HG02798 (cell line): Measurements from ENCODE around the gene CACNB2.
"Not testable (repeated sequence)": the region's sequence is repeated elsewhere in the genome, so short reads cannot be mapped to it uniquely, and the experiment has no call there.

ENCODE experiments used
- ATAC-seq: cut with Tn5 transposase; IDR thresholded peaks from one replicate; pipeline ENCODE4 v1.9.1; 2021; ENCODE audit warnings: mild to moderate bottlenecking; ENCODE audit not compliant: unreplicated experiment, poor library complexity

Gene CACNB2

DNA sequence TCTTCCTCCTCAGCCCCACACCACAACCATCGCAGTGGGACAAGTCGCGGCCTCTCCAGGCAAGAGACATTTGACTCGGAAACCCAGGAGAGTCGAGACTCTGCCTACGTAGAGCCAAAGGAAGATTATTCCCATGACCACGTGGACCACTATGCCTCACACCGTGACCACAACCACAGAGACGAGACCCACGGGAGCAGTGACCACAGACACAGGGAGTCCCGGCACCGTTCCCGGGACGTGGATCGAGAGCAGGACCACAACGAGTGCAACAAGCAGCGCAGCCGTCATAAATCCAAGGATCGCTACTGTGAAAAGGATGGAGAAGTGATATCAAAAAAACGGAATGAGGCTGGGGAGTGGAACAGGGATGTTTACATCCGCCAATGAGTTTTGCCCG lies 399.1 kb downstream of the CACNB2 start:
- ATAC-seq = no peak

DNA sequence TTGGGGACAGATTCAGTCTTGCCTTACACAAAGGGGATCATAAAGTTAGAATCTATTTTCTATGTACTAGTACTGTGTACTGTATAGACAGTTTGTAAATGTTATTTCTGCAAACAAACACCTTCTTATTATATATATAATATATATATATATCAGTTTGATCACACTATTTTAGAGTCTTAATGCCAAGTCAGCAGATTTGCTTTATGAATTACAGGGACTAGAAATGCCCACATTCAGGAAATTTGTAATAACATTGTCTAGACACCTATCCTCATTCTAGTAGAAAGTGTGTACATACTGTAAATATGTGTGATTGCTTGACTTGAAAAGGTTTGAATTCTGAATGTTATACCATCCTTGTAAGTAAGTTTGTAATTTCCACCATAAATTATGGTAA lies 400.0 kb downstream of the CACNB2 start:
- ATAC-seq = no peak

DNA sequence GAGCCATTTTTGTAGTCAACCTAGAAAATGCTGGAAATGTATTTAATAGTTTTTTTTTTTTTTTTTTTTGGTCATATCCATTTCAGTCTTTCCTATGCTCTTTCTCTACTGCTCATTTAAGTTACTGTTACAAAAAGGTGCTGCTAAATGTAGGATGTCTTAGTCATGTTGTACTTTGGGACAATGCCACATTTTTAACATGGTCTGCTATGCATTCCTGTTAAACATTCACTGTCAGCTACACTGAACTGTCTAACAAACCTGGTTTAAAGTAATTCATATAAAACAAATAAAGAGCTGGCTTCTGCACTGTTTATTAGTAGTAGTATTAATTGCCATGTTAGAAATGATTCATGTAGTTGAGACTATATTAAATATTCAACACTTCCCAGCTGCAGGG lies 402.6 kb downstream of the CACNB2 start:
- no peak for ATAC-seq

DNA sequence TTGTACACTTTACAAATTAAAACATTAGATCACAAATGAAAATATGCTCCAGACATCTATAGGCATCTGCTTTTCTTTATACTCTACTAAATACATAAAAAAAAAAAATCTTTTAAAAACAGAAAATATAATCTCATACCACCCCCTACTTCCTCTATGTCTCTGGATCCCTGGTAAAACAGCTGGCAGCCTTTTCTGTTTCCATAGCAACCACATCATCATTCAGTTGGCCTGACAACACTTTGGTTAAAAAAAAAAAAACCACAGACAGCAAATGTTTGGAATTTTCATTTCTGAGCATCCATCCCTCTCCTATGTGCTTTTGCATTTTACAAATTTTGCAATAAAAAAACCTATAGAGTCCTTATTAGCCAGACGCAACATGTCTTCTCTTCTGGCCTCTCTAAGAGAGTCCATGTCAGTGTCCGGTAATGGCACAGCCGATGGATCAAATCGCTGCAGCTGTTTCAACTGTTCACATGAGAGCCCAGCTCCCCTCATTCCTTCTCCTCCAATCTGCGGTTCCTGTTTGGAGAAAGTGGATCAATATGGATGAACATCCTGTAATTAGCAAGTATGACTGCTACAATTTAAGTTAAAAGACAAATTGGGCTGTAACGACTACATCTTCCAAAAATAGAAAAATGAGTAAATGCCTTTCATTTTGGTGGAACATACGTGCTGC lies 405.5 kb downstream of the CACNB2 start:
- no peak for ATAC-seq

DNA sequence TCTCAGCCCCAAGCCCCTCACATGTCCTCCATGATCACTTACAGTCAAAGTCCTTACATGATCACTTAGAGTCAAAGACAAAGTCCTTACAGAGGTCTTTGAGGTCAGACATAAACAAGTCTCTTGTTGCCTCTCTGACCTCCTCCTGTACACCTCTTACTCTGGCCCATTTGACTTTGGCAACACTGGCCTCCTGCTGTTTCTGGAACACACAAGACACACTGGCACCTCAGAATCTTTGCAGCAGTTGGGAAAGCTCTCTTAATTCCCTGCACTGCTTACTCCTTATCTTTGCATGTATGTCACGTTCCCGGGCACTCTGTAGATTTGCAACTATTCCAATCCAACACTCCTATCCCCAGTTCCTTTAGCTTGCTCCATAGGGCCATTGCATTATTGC lies 408.9 kb downstream of the CACNB2 start:
- no peak for ATAC-seq

DNA sequence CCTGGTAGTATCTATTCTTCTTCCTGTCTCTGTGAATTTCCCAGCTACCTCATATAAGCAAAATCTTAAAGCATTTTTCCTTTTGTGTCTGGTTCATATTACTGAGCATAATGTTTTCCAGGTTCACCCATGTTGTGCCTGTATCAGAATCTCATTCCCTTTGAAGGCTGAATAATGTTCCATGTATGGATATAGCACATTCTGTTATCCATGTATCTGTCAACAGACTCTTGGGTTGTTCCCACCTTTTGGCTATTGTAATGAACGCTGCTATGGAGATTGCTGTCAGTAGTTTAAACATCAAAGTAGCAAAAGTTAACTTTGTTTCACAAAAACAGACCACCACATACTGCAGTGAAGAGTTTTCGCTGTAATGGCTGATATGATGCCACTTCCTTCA lies 411.2 kb downstream of the CACNB2 start:
- no peak for ATAC-seq

DNA sequence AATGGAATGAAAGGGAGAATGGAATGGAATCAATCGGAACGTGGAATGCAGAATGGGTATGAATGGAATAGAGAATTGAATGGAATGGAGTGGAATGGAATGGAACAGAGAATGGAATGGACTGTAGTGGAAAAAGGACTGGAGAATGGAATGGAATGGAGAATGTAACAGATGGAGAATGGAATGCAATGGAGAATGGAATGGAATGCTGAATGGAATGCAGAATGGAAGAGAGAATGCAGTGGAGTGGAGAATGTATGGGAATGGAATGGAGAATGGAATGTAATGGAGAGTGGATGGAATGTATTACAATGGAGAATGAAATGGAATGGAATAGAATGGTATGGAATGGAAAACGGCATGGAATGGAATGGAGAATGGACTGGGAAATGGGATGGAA lies 414.3 kb downstream of the CACNB2 start:
- no peak for ATAC-seq

DNA sequence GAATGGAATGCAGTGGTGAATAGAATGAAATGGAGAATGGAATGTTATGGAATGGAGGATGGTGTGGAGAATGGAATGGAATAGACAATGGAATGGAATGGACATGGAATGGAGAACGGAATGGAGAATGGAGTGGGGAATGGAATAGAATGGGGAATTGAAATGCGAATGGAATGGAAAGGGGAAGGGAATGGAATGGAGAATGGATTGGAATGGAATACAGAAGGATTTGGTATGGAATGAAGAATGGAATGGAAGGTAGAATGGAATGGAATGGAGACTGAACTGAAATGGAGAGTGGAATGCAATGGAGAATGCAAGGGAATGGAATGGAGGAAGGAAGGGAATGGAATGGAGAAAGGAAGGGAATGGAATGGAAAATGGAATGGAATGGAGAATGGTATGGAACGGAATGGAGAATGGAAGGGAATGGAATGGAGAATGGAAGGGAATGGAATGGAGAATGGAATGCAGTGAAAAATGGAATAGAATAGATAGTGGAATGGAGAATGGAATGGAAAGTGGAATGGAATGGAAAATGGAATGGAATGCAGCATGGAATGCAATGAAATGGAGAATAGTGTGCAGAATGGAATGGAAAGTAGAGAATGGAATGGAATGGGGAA lies 416.4 kb downstream of the CACNB2 start:
- ATAC-seq = no peak

DNA sequence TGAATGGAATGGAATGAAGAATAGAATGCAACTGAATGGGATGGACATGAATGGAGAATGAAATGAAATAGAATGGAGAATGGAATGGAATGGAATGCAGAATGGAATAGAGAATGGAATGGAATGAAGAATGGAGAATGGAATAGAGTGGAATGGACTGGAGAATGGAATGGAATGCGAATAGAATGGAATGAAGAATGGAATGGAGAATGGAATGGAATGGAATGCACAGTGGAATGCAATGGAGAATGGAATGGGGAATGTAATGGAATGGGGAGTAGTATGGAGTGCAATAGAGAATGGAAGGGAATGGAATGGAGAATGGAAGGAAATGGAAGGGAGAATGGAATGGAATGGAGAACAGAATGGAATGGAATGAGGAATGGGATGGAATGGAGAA lies 417.7 kb downstream of the CACNB2 start:
- no peak for ATAC-seq

DNA sequence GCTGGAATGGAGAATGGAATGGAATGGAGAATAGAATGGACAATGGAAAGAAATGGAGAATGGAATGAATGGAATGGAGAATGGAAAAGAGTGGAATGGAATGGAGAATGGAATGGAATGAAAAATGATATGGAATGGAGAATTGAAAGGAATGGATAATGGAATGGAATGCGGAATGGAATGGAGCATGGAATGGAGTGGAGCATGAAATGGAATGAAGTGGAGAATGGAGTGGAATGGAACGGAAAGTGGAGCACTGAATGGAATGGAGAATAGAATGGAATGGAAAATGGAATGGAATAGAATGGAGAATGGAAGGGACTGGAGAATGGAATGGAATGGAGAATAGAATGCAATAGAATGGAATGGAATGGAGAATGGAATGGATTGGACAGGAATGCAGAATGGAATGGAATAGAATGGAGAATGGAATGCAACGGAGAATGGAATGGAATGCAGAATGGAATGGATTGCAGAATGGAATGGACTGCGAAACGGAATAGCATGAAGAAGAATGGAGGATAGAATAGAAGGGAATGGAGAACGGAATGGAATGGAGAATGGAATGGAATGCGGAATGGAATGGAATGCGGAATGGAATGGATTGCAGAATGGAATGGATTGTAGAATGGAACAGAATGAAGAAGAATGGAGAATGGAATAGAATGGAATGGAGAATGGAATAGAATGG lies 421.8 kb downstream of the CACNB2 start:
- ATAC-seq = no peak

DNA sequence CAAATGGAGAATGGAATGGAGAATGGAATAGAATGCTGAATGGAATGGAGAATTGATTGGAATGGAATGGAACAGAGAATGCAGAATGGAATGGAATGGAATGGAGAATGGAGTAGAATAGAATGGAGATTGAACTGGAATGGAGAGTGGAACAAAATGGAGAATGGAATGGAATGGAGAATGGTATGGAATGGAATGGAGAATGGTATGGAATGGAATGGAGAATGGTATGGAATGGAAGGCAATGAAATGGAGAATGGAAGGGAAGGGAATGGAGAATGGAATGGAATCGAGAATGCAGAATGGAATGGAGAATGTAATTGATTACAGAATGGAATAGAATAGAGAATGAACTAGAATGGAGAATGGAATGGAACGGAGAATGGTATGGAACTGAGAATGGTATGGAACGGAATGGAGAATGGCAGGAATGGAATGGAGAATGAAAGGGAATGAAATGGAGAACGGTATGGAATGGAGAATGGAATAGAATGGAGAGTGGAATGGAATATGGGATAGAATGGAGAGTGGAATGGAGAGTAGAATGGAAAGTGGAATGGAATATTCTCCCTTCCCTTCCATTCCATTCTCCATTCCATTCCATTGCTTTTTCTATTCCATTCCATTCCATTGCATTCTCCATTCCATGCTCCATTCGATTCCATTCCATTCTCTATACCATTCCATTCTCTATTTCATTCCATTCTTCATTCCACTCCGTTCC lies 422.9 kb downstream of the CACNB2 start:
- no peak for ATAC-seq

DNA sequence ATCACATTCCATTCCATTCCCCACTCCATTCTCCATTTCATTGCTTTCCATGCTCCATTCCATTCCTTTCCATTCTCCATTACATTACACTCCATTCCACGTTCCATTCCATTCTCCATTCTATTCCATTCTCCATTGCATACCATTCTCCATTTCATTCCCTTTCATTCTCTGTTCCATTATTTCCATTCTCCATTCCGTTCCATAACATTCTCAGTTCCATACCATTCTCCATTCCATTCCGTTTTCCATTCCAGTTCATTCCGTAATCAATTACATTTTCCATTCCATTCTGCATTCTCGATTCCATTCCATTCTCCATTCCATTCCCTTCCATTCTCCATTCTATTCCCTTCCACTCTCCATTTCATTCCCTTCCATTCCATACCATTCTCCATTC lies 424.8 kb downstream of the CACNB2 start:
- ATAC-seq = no peak

DNA sequence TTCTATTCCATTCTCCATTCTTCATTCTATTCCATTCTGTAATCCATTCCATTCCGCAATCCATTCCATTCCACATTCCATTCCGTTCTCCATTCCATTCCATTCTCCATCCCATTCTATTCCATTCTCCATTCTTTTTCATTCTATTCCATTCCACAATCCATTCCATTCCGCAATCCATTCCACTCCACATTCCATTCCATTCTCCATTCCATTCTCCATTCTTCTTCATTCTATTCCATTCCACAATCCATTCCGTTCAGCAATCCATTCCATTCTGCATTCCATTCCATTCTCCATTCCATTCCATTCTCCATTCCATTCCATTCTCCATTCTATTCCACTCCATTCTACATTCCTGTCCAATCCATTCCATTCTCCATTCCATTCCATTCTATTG lies 426.0 kb downstream of the CACNB2 start:
- ATAC-seq = no peak

DNA sequence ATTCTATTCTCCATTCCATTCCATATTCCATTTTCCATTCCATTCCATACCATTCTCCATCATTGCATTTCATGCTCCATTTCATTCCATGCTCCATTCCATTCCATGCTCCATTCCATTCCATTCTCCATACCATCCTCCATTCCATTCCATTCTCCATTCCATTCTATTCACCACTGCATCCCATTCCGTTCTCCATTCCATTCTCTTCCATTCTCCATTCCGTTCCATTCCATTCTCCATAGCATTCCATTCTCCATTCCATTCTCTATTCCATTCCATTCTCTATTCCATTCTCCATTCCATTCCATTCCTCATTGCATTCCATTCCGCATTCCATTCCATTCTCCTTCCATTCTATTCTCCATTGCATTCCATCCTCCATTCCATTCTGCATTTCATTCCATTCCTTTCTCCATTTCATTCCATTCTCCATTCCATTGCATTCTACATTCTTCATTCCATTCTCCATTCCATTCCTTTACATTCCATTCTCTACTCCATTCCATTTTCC lies 427.2 kb downstream of the CACNB2 start:
- ATAC-seq = no peak

DNA sequence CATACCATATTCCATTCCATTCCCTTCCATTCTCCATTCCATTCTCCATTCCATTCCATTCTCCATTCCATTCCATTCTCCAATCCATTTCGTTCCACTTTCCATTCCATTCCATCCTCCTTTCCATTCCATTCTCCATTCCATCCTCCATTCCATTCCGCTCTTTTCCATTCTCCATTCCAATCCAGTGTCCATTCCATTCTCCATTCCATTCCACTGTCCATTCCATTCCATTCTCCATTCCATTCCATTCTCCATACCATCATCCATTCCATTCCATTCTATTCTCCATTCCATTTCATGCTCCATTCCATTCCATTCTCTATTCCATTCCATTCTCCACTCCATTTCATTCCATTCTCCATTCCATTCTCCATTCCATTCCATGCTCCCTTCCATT lies 430.2 kb downstream of the CACNB2 start:
- ATAC-seq = not testable (repeated sequence)

DNA sequence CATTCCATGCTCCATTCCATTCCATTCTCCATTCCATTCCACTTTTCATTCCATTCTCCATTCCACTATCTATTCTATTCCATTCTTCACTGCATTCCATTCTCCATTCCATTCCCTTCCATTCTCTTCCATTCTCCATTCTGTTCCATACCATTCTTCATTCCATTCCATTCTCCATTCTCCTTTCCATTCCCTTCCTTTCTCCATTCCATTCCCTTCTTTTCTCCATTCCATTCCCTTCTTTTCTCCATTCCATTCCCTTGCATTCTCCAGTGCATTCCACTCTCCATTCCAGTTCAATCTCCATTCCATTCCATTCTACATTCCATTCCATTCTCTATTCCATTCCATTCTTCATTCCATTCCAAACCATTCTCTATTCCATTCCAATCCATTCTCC lies 430.9 kb downstream of the CACNB2 start:
- ATAC-seq = no peak

DNA sequence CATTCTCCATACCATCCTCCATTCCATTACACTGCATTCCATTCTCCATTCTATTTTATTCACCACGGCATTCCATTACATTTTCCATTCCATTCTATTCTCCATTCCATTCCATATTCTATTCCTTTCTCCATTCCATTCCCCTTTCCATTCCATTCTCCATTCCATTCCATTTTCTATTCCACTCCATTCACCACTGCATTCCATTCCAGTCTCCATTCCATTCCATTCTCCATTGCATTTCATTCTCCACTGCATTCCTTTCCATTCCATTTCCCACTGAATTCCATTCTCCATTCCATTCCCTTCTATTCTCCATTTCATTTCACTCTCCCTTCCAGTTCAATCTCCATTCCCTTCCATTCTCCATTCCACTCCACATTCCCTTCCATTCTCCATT lies 431.6 kb downstream of the CACNB2 start:
- no peak for ATAC-seq

DNA sequence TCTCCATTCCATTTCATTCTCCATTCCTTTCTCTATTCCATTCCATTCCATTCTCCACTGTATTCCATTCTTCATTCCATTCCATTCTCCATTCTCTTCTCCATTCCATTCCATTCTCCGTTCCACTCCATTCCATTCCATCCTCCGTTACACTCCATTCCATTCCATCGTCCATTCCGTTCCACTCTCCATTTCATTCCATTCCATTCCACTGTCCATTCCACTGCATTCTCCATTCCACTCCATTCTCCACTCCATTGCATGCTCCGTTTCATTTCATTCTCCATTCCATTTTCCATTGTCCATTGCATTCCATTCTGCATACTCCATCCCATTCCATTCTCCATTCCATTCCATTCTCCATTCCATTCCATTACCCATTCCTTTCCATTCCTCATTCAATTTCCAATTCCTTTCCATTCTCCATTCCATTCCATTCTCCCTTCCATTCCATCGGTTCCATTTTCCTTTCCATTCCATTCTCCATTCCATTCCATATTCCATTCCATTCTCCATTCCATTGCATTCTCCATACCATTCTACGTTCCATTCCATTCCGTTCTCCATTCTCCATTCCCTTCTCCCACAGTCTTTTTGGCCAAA lies 432.8 kb downstream of the CACNB2 start:
- no peak for ATAC-seq

DNA sequence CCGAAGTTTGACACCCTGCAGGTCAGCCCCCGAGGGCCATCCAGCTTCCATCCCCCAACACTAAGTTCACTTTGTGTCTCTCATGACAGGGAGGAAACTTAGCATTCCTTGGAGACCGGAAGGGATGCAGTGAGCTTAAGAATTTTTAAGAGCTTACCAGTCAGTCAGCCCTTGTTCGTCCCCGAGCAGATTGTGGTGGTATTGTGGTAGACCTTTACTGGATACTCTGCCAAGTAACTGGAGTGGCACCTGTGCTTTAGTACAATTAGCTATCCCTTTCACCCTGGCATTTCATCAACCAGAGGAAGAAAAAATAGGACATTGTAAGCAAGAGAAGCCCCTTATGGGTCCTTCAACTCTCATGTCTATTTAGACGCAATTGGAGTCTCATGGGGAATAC lies 436.4 kb downstream of the CACNB2 start:
- ATAC-seq = no peak

DNA sequence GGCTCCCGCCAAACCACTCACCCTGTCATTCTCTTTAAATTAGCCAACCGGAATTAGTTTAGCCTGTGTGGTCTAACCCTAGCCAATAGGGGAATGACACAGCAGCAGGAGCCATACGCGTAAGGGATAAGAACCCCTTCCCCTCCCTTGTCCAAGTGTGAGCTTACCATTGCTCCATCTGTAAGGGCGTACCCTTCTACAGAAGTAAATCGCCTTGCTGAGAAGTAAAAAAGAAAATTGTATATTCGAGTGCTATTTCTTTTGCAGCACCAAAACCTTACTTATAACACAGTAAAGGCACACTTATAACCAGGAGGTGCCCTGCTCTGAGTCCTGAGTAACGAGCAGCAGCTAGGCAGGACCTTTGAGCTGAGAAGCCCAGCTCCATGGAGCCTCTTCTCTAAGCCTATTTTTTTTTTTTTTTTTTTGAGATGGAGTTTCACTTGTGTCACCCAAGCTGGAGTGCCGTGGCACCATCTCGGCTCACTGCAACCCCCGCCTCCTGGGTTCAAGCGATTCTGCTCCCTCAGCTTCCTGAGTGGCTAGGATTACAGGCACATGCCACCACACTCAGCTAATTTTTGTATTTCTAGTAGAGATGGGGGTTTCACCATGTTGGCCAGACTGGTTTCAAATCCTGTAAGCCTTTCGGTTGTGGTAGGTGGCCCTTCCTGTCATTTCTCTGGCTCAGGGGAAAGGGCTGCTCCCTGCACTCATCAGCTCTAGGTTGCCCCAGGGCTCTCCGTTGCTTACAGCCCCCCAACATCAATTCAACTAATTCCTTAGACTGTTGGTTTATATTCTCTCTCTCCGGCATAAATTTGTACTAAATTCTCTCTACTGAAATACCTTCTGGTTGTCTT lies 437.8 kb downstream of the CACNB2 start:
- no peak for ATAC-seq
